SK-N-SH treated with all-trans-retinoic acid at 6 μM for 48 hours (cell line): ENCODE measurements around the gene FMC1.

Experiments used
- ATAC-seq: fragments of 200-7000 bp; cut with Tn5 transposase; 3 replicates; pipeline ENCODE4 v1.9.1; 2020; ENCODE audit warnings: mild to moderate bottlenecking, moderate library complexity
- ARNTL ChIP-seq: fragments of 450-650 bp; formaldehyde crosslinking; IDR thresholded peaks from 2 replicates; pipeline ENCODE4 v1.5.0; 2020; ENCODE audit warnings: low read depth, mild to moderate bottlenecking, moderate library complexity, borderline replicate concordance
- BACH2 ChIP-seq: fragments of 250-450 bp; sonication (Bioruptor Pico); IDR thresholded peaks from 2 replicates; pipeline ENCODE4 v1.9.0; 2021; ENCODE audit warnings: mild to moderate bottlenecking, borderline replicate concordance
- CSDC2 ChIP-seq: fragments of 250-450 bp; sonication (Bioruptor Pico); IDR thresholded peaks from 2 replicates; pipeline ENCODE4 v1.5.0; 2020; ENCODE audit warnings: mild to moderate bottlenecking, moderate library complexity
- ESRRG ChIP-seq: fragments of 250-450 bp; sonication (Bioruptor Pico); IDR thresholded peaks from 2 replicates; pipeline ENCODE4 v1.6.1; 2021; ENCODE audit warnings: mild to moderate bottlenecking
- GLIS3 ChIP-seq: fragments of 250-450 bp; sonication (Bioruptor Pico); IDR thresholded peaks from 2 replicates; pipeline ENCODE4 v1.5.0; 2020; ENCODE audit warnings: mild to moderate bottlenecking, moderate library complexity
- ISL1 ChIP-seq: fragments of 250-450 bp; sonication (Bioruptor Pico); IDR thresholded peaks from 2 replicates; pipeline ENCODE4 v2.1.2; 2022; ENCODE audit warnings: mild to moderate bottlenecking, moderate library complexity
- OSR1 ChIP-seq: fragments of 250-450 bp; sonication (Bioruptor Pico); IDR thresholded peaks from 2 replicates; pipeline ENCODE4 v1.8.0; 2022; ENCODE audit warnings: moderate library complexity, mild to moderate bottlenecking, inconsistent platforms
- RARB ChIP-seq: fragments of 250-450 bp; sonication (Bioruptor Pico); IDR thresholded peaks from 2 replicates; pipeline ENCODE4 v1.8.0; 2021; ENCODE audit warnings: mild to moderate bottlenecking, moderate library complexity
- SNAI2 ChIP-seq: fragments of 250-450 bp; sonication (Bioruptor Pico); IDR thresholded peaks from 2 replicates; pipeline ENCODE4 v1.5.0; 2020; ENCODE audit warnings: mild to moderate bottlenecking, moderate library complexity
- TCF4 ChIP-seq: fragments of 250-450 bp; sonication (Bioruptor Pico); IDR thresholded peaks from 2 replicates; pipeline ENCODE4 v1.8.0; 2021; ENCODE audit warnings: mild to moderate bottlenecking, moderate library complexity, borderline replicate concordance
- ZC3H10 ChIP-seq: fragments of 250-450 bp; sonication (Bioruptor Pico); IDR thresholded peaks from 2 replicates; pipeline ENCODE4 v1.5.1; 2021; ENCODE audit warnings: mild to moderate bottlenecking, moderate library complexity
- ZFP3 ChIP-seq: fragments of 250-450 bp; sonication (Bioruptor Pico); IDR thresholded peaks from 2 replicates; pipeline ENCODE4 v1.5.0; 2020; ENCODE audit warnings: mild to moderate bottlenecking, moderate library complexity
- ZNF70 ChIP-seq: fragments of 450-650 bp; formaldehyde crosslinking; IDR thresholded peaks from 2 replicates; pipeline ENCODE4 v1.5.0; 2020; ENCODE audit warnings: mild to moderate bottlenecking, moderate library complexity
- ZNF8 ChIP-seq: fragments of 450-650 bp; formaldehyde crosslinking; IDR thresholded peaks from 2 replicates; pipeline ENCODE4 v1.5.0; 2020; ENCODE audit warnings: mild to moderate bottlenecking, moderate library complexity
- TF ChIP-seq, protein P1 (sequence below): fragments of 250-450 bp; sonication (Bioruptor Pico); IDR thresholded peaks from 2 replicates; pipeline ENCODE4 v1.5.0; 2020; ENCODE audit warnings: mild to moderate bottlenecking, moderate library complexity
- TF ChIP-seq, protein P2 (sequence below): fragments of 250-450 bp; sonication (Bioruptor Pico); IDR thresholded peaks from 2 replicates; pipeline ENCODE4 v1.5.1; 2021; ENCODE audit warnings: mild to moderate bottlenecking, moderate library complexity
- TF ChIP-seq, protein P3 (sequence below): fragments of 250-450 bp; sonication (Bioruptor Pico); IDR thresholded peaks from 2 replicates; pipeline ENCODE4 v1.8.0; 2020; ENCODE audit warnings: mild to moderate bottlenecking, moderate library complexity, borderline replicate concordance
- TF ChIP-seq, protein P4 (sequence below): fragments of 250-450 bp; sonication (Bioruptor Pico); IDR thresholded peaks from 2 replicates; pipeline ENCODE4 v1.5.1; 2020; ENCODE audit warnings: low read depth, mild to moderate bottlenecking, moderate library complexity
- TF ChIP-seq, protein P5 (sequence below): fragments of 250-450 bp; sonication (Bioruptor Pico); IDR thresholded peaks from 2 replicates; pipeline ENCODE4 v1.8.0; 2021; ENCODE audit warnings: low read depth, mild to moderate bottlenecking, moderate library complexity, borderline replicate concordance

FMC1 gene

DNA sequence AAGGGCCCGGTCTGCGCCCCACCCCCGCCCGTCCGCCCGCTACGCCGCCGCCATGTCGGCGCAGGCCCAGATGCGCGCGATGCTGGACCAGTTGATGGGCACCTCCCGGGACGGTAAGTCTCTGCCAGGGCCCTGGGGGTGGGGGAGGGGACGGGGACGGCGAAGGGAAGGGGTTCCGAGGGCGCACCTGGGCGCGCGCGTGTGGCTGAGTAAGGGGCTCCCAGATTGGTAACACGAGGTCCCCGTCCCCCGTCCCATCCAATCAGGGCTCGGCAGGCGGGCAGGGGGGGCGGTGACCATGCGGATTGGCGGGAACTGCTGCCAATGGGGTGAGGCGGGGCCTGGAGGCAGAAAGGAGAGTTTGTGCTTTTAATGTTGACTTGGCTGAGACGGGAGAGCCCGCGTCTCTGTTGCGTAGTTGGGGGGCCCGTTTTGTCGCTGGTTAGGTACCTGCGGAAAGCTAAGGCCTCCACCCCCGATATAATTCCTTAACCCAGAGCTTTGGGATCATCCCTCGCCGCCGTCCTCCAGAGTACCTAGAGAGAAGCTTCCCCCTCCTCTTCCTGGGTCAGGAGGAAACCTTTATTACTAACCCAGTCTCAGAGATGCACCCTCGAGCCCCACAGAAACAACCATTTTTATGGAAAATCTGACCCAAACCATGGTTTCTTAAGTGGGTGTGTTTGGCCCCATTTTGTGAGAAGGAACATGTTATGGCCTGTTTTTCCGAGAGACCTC, 19.2 kb downstream of the FMC1 start:
- TF ChIP-seq, protein P1, sequence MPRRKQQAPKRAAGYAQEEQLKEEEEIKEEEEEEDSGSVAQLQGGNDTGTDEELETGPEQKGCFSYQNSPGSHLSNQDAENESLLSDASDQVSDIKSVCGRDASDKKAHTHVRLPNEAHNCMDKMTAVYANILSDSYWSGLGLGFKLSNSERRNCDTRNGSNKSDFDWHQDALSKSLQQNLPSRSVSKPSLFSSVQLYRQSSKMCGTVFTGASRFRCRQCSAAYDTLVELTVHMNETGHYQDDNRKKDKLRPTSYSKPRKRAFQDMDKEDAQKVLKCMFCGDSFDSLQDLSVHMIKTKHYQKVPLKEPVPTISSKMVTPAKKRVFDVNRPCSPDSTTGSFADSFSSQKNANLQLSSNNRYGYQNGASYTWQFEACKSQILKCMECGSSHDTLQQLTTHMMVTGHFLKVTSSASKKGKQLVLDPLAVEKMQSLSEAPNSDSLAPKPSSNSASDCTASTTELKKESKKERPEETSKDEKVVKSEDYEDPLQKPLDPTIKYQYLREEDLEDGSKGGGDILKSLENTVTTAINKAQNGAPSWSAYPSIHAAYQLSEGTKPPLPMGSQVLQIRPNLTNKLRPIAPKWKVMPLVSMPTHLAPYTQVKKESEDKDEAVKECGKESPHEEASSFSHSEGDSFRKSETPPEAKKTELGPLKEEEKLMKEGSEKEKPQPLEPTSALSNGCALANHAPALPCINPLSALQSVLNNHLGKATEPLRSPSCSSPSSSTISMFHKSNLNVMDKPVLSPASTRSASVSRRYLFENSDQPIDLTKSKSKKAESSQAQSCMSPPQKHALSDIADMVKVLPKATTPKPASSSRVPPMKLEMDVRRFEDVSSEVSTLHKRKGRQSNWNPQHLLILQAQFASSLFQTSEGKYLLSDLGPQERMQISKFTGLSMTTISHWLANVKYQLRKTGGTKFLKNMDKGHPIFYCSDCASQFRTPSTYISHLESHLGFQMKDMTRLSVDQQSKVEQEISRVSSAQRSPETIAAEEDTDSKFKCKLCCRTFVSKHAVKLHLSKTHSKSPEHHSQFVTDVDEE: no peak
- TF ChIP-seq ARNTL (CRISPR knock-in tag) (no peak), BACH2 (CRISPR knock-in tag) (no peak), TCF4 (no peak), SNAI2 (no peak), GLIS3 (CRISPR knock-in tag) (peak; percentile 43; the same call in 1 of the 2 replicates), ZNF70 (no peak), ZNF8 (CRISPR knock-in tag) (0 out of 2 replicates have a peak, but pooled peaks have one; percentile 12), ISL1 (CRISPR knock-in tag) (no peak)
- TF ChIP-seq, protein P2, sequence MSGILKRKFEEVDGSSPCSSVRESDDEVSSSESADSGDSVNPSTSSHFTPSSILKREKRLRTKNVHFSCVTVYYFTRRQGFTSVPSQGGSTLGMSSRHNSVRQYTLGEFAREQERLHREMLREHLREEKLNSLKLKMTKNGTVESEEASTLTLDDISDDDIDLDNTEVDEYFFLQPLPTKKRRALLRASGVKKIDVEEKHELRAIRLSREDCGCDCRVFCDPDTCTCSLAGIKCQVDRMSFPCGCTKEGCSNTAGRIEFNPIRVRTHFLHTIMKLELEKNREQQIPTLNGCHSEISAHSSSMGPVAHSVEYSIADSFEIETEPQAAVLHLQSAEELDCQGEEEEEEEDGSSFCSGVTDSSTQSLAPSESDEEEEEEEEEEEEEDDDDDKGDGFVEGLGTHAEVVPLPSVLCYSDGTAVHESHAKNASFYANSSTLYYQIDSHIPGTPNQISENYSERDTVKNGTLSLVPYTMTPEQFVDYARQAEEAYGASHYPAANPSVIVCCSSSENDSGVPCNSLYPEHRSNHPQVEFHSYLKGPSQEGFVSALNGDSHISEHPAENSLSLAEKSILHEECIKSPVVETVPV: no peak
- TF ChIP-seq, protein P3, sequence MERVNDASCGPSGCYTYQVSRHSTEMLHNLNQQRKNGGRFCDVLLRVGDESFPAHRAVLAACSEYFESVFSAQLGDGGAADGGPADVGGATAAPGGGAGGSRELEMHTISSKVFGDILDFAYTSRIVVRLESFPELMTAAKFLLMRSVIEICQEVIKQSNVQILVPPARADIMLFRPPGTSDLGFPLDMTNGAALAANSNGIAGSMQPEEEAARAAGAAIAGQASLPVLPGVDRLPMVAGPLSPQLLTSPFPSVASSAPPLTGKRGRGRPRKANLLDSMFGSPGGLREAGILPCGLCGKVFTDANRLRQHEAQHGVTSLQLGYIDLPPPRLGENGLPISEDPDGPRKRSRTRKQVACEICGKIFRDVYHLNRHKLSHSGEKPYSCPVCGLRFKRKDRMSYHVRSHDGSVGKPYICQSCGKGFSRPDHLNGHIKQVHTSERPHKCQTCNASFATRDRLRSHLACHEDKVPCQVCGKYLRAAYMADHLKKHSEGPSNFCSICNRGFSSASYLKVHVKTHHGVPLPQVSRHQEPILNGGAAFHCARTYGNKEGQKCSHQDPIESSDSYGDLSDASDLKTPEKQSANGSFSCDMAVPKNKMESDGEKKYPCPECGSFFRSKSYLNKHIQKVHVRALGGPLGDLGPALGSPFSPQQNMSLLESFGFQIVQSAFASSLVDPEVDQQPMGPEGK (CRISPR knock-in tag): peak; percentile 51; the same call in 1 of the 2 replicates
- TF ChIP-seq, protein P4, sequence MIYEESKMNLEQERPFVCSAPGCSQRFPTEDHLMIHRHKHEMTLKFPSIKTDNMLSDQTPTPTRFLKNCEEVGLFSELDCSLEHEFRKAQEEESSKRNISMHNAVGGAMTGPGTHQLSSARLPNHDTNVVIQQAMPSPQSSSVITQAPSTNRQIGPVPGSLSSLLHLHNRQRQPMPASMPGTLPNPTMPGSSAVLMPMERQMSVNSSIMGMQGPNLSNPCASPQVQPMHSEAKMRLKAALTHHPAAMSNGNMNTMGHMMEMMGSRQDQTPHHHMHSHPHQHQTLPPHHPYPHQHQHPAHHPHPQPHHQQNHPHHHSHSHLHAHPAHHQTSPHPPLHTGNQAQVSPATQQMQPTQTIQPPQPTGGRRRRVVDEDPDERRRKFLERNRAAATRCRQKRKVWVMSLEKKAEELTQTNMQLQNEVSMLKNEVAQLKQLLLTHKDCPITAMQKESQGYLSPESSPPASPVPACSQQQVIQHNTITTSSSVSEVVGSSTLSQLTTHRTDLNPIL (CRISPR knock-in tag): 0 out of 2 replicates have a peak, but pooled peaks have one; percentile 27
- ATAC-seq: peak; percentile 85

DNA sequence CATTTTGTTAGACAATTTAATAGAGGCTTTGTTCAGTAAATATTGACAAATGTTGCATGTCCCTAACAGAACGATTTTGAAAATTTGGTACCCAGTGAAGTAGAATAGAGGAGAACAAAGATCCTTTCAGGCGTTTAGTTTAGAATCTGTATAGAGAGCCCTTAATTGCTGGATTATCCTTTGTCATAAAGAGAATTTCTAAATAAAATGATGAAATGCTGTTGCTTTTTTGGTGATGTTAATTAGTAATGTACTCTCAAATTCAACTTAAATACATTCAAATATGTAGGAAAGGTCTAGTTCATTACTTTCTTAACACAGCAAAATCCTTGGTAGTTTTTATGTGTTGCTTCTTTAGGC, 19.8 kb downstream of the FMC1 start:
- ATAC-seq: no peak
- no peak for TF ChIP-seq OSR1
- TF ChIP-seq, protein P5, sequence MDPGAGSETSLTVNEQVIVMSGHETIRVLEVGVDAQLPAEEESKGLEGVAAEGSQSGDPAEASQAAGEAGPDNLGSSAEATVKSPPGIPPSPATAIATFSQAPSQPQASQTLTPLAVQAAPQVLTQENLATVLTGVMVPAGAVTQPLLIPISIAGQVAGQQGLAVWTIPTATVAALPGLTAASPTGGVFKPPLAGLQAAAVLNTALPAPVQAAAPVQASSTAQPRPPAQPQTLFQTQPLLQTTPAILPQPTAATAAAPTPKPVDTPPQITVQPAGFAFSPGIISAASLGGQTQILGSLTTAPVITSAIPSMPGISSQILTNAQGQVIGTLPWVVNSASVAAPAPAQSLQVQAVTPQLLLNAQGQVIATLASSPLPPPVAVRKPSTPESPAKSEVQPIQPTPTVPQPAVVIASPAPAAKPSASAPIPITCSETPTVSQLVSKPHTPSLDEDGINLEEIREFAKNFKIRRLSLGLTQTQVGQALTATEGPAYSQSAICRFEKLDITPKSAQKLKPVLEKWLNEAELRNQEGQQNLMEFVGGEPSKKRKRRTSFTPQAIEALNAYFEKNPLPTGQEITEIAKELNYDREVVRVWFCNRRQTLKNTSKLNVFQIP (CRISPR knock-in tag): no peak
- TF ChIP-seq CSDC2 (CRISPR knock-in tag): no peak
- TF ChIP-seq SNAI2: no peak

DNA sequence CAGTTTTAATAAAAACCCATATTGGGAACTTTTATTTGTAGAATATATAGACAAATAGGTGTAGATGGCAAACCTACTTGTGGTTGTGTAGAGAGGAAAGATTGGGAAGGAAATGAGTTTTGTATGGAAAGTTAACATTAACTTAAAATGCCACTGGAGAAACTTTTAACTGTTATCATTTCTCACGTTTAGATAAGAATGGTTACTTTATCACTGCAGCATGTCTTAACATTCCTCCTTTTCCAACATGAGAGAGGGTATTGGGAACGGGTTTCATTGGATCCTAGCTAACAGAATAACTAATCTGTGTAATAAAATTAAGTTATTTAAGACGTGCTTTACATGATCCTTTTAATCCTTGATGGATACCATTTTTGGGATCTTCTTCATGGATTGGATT, 20.4 kb downstream of the FMC1 start:
- TF ChIP-seq ZFP3 (CRISPR knock-in tag) (no peak), RARB (CRISPR knock-in tag) (no peak), SNAI2 (no peak), CSDC2 (CRISPR knock-in tag) (no peak), ZC3H10 (CRISPR knock-in tag) (no peak), ESRRG (CRISPR knock-in tag) (no peak)
- TF ChIP-seq, protein P1: no peak
- no peak for ATAC-seq
